HCT116 (cell line): ENCODE measurements around the gene YKT6. TPM values are rescaled to one million over a fixed set of nuclear protein-coding genes. Genes with fewer than 3 reads are reported as not detected.

ENCODE experiments used
- ATAC-seq: fragments of 200-7000 bp; cut with Tn5 transposase; 2 replicates; pipeline ENCODE4 v1.9.1; 2020; ENCODE audit warnings: mild to moderate bottlenecking, moderate library complexity
- BruUV-seq: library from RNA; stranded (reverse); fragments of 400-500 nt; replicated peaks from 2 replicates; lab custom pipeline; 2021; lab: Mats Ljungman, UMichigan
- CTCF ChIA-PET: fragments of 300-600 bp; sonication (Branson Sonifier 250); formaldehyde crosslinking; loops from one replicate; lab custom pipeline; 2021; ENCODE audit warnings: antibody characterized with exemption; lab: Charles Lee
- POLR2A ChIA-PET: fragments of 300-600, 350-600 bp; sonication (Branson Sonifier 250); formaldehyde crosslinking; loops from one replicate; lab custom pipeline; 2021; ENCODE audit warnings: antibody characterized with exemption; lab: Charles Lee
- RAD21 ChIA-PET, 2 experiments: fragments of 300-600 bp; sonication (Branson Sonifier 250); formaldehyde crosslinking; loops; one replicate each; lab custom pipeline; 2023; ENCODE audit warnings: low total read pairs in 2 of 2; ENCODE audit not compliant: uncharacterized antibody in 2 of 2, unreplicated experiment in 2 of 2, low non-redundant PET in 1 of 2; lab: Charles Lee
- DNase-seq: peaks from one replicate; pipeline ENCODE4 v3.0.0-alpha.2; 2010; ENCODE audit warnings: low read depth, low spot score
- H2AFZ ChIP-seq: fragments of 200-600 bp; shearing (Covaris generic), sonication (generic); 2 replicates; pipeline ENCODE4 v1.6.1; 2017; ENCODE audit warnings: low read depth, mixed run types, mixed read lengths, antibody characterized with exemption, low read length; ENCODE audit not compliant: poor library complexity, severe bottlenecking
- H3K27ac ChIP-seq: 2 replicates; pipeline ENCODE4 v1.5.1; 2012; ENCODE audit warnings: low read depth, low read length
- H3K27me3 ChIP-seq: fragments of 200-600 bp; sonication (generic); 2 replicates; pipeline ENCODE4 v1.6.1; 2016; ENCODE audit warnings: mixed run types, low read length, mixed read lengths; ENCODE audit not compliant: insufficient read depth
- H3K36me3 ChIP-seq, 2 experiments: fragments of 200-500 bp in 1 of 2; fragments of 200-600 bp in 1 of 2; sonication (Bioruptor generic) in 1 of 2; sonication (generic) in 1 of 2; 2 replicates each; pipeline versions ENCODE4 v1.5.1 to v1.6.1; 2014 to 2016; ENCODE audit warnings: low read length in 2 of 2, inconsistent platforms in 1 of 2, mixed read lengths in 1 of 2, mixed run types in 1 of 2; ENCODE audit not compliant: insufficient read depth in 2 of 2, control insufficient read depth in 1 of 2
- H3K4me1 ChIP-seq, 2 experiments: fragments of 200-600 bp in 1 of 2; sonication (generic) in 1 of 2; 2 replicates each; pipeline versions ENCODE4 v1.5.1 to v1.6.1; 2012 to 2017; ENCODE audit warnings: low read length in 2 of 2, inconsistent platforms in 1 of 2, mild to moderate bottlenecking in 1 of 2, mixed read lengths in 1 of 2, mixed run types in 1 of 2, moderate library complexity in 1 of 2; ENCODE audit not compliant: insufficient read depth in 2 of 2, control insufficient read depth in 1 of 2
- H3K4me2 ChIP-seq: fragments of 200-600 bp; sonication (generic); 2 replicates; pipeline ENCODE4 v1.6.1; 2017; ENCODE audit warnings: mixed run types, low read length, mixed read lengths
- H3K4me3 ChIP-seq, 2 experiments: fragments of 200-600 bp in 1 of 2; sonication (generic) in 1 of 2; replicated peaks in 1 of 2; 2 replicates each; pipeline ENCODE4 v1.5.1; 2011 to 2016; ENCODE audit warnings: low read length in 2 of 2, control low read depth in 1 of 2, low read depth in 1 of 2, mild to moderate bottlenecking in 1 of 2, mixed read lengths in 1 of 2, mixed run types in 1 of 2
- H3K79me2 ChIP-seq: fragments of 200-600 bp; sonication (generic); 2 replicates; pipeline ENCODE4 v1.6.1; 2017; ENCODE audit warnings: mild to moderate bottlenecking, mixed run types, low read length, moderate library complexity, mixed read lengths; ENCODE audit not compliant: insufficient read depth
- H3K9ac ChIP-seq: fragments of 200-600 bp; sonication (generic); 2 replicates; pipeline ENCODE4 v1.6.1; 2016; ENCODE audit warnings: low read length, mixed read lengths
- H3K9me2 ChIP-seq: fragments of 200-600 bp; sonication (generic), shearing (Covaris generic); 2 replicates; pipeline ENCODE4 v1.6.1; 2017; ENCODE audit warnings: mixed run types, mild to moderate bottlenecking, moderate library complexity; ENCODE audit not compliant: insufficient read depth
- H3K9me3 ChIP-seq, 2 experiments: fragments of 200-500 bp in 1 of 2; fragments of 200-600 bp in 1 of 2; sonication (Bioruptor generic) in 1 of 2; sonication (generic) in 1 of 2; 2 replicates each; pipeline ENCODE4 v1.6.1; 2014 to 2017; ENCODE audit warnings: low read length in 2 of 2, mixed read lengths in 2 of 2, inconsistent platforms in 1 of 2, low read depth in 1 of 2, mild to moderate bottlenecking in 1 of 2, mixed run types in 1 of 2, moderate library complexity in 1 of 2; ENCODE audit not compliant: control insufficient read depth in 1 of 2, insufficient read depth in 1 of 2
- H4K20me1 ChIP-seq: fragments of 200-600 bp; sonication (generic), shearing (Covaris generic); 2 replicates; pipeline ENCODE4 v1.6.1; 2017; ENCODE audit warnings: mixed run types, mild to moderate bottlenecking, moderate library complexity; ENCODE audit not compliant: insufficient read depth
- ATF3 ChIP-seq: IDR thresholded peaks from 2 replicates; pipeline ENCODE4 v1.6.1; 2012
- CEBPB ChIP-seq: IDR thresholded peaks from 2 replicates; pipeline ENCODE4 v1.6.1; 2012; ENCODE audit warnings: low read depth
- ELF1 ChIP-seq: IDR thresholded peaks from 2 replicates; pipeline ENCODE4 v1.6.1; 2012; ENCODE audit warnings: low read depth, borderline replicate concordance
- EZH2 ChIP-seq: fragments of 200-600 bp; sonication (generic); IDR thresholded peaks from 2 replicates; pipeline ENCODE4 v1.6.1; 2017; ENCODE audit warnings: antibody characterized with exemption, mixed run types
- FOSL1 ChIP-seq: IDR thresholded peaks from 2 replicates; pipeline ENCODE4 v1.6.1; 2012; ENCODE audit warnings: low read depth
- POLR2AphosphoS5 ChIP-seq: IDR thresholded peaks from 2 replicates; pipeline ENCODE4 v1.6.1; 2011; ENCODE audit warnings: mild to moderate bottlenecking, low read depth, low read length, moderate library complexity
- SIN3A ChIP-seq: IDR thresholded peaks from 2 replicates; pipeline ENCODE4 v1.6.1; 2012; ENCODE audit warnings: low read depth
- SP1 ChIP-seq: IDR thresholded peaks from 2 replicates; pipeline ENCODE4 v1.6.1; 2012; ENCODE audit warnings: low read depth
- TCF7L2 ChIP-seq: IDR thresholded peaks from 2 replicates; pipeline ENCODE4 v1.7.0; 2011; ENCODE audit warnings: borderline replicate concordance, inconsistent platforms; ENCODE audit not compliant: insufficient read depth, insufficient read length; ENCODE audit errors: extremely low read depth
- ZNF274 ChIP-seq: fragments of 200-500 bp; sonication (Bioruptor generic); IDR thresholded peaks from 2 replicates; pipeline ENCODE4 v1.6.1; 2014; ENCODE audit warnings: mild to moderate bottlenecking, low read depth, low read length, inconsistent platforms
- intact Hi-C: fragments of 100-400 bp; cut with micrococcal nuclease; formaldehyde crosslinking; loops from 2 replicates; pipeline ENCODE4 v1.10.0; 2022
- total RNA-seq: library from RNA; stranded (reverse); gene quantifications from one replicate; pipeline ENCODE4 v1.2.1, GENCODE V29; 2021; ENCODE audit not compliant: unreplicated experiment
- TF ChIP-seq, protein P1 (sequence below): IDR thresholded peaks from 2 replicates; pipeline ENCODE4 v1.6.1; 2012

Gene YKT6
- total RNA-seq, 1 experiment from 2014 or later: 84.8 TPM

DNA sequence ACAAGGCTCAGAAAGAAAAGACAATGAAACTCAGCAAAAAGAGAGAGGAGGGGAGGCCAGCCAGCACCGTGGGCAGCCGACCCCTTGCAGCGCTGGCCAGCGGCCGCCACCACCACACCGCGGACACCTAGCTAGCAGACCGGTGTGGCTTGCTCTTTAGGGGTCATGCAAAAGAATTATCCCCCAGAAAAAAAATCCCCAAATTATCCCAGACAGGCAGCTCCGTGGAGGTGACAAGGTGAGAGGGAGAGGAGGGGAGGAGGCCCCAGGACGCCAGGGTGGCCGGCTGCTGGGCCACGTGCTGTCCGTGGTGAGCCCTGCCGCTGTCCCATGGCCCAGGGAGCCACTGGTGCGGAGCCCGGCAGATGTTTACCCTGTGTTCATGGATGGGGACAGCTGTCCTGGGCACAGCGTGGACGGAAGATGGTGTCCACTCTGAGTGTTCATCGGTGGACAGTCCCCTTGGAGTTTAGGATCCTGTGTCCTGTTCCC, 16.5 kb downstream of the YKT6 start (continued):
- no peak for TF ChIP-seq EZH2
- TF ChIP-seq, protein P1, sequence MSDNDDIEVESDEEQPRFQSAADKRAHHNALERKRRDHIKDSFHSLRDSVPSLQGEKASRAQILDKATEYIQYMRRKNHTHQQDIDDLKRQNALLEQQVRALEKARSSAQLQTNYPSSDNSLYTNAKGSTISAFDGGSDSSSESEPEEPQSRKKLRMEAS: no peak
- no peak for TF ChIP-seq TCF7L2
- TF ChIP-seq SIN3A: no peak
- TF ChIP-seq SP1: no peak
- TF ChIP-seq ELF1: no peak

DNA sequence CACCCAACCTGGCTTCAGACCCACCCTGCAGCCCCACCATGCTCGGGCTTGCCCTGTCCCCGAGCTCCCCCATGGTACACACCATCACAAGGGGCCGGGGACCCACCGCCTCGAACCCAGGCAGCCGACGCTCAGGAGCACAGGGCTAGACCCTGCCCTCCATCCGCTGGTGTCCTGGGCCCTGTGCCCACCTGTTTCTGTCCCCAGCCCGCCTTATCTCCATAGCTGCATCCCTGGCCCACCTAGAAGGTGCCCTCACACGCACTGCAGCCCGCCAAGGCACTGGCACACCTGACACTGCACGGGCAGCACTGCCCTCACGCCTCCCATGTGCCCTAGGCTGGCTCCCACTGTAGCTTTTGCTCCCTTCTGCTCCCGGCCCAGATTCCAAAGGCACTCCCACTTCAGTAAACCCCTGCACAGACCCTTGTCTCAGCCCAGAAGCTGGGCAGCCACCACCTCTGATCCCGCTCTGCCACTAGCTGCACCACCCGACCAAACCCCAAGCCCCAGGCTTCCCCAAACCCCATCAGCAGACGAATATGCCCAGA, 17.1 kb downstream of the YKT6 start:
- Histone ChIP-seq H3K79me2 (no peaks in the 10 kb centered on the region), H3K36me3 (peaks cover 0 to 7% of the 10 kb centered on the region in 2 experiments; a peak in 2 of 4 replicates), H3K27me3 (no peaks in the 10 kb centered on the region), H3K9me2 (no peaks in the 10 kb centered on the region), H3K9ac (no peak overlapping the region), H3K27ac (no peak overlapping the region), H3K9me3 (no peaks in the 10 kb centered on the region), H2AFZ (no peak overlapping the region), H3K4me2 (no peak overlapping the region), H3K4me1 (no peaks in the 10 kb centered on the region), H4K20me1 (no peaks in the 10 kb centered on the region), H3K4me3 (no peak overlapping the region)
- ChIA-PET CTCF (no interaction called here), POLR2A (no interaction called here), RAD21 (no interaction called here)
- intact Hi-C loops: no loop called here
- no TSS peak for BruUV-seq
- ATAC-seq: no peak
- TF ChIP-seq ZNF274: no peak
- no peak for TF ChIP-seq SIN3A
- TF ChIP-seq SP1: no peak
- no peak for TF ChIP-seq FOSL1
- TF ChIP-seq POLR2AphosphoS5: no peak
- no peak for TF ChIP-seq TCF7L2
- TF ChIP-seq ATF3: no peak
- TF ChIP-seq CEBPB: no peak
- no peak for DNase-seq
